Measurements from ENCODE around the gene EHBP1.

DNA sequence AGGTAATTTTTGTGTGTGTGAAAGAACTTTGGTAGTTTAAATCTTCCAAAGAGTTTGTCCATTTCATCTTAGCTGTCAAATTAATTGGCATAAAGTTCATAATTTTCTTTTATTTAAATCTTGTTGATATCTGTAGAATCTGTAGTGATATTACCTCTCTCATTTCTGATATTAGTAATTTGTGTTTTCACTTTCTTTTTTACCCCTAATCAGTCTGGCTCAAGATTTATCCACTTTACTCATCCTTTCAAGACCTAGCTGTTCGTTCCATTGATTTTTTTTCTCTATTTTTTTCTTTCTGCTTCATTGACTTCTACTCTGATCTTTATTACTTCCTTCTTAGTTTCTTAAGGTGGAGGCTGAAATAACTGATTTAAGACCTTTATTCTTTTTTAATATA lies 202.6 kb downstream of the EHBP1 start:
- TF ChIP-seq, protein P1, sequence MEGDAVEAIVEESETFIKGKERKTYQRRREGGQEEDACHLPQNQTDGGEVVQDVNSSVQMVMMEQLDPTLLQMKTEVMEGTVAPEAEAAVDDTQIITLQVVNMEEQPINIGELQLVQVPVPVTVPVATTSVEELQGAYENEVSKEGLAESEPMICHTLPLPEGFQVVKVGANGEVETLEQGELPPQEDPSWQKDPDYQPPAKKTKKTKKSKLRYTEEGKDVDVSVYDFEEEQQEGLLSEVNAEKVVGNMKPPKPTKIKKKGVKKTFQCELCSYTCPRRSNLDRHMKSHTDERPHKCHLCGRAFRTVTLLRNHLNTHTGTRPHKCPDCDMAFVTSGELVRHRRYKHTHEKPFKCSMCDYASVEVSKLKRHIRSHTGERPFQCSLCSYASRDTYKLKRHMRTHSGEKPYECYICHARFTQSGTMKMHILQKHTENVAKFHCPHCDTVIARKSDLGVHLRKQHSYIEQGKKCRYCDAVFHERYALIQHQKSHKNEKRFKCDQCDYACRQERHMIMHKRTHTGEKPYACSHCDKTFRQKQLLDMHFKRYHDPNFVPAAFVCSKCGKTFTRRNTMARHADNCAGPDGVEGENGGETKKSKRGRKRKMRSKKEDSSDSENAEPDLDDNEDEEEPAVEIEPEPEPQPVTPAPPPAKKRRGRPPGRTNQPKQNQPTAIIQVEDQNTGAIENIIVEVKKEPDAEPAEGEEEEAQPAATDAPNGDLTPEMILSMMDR (IDR thresholded peaks at IDR 0.05) = no peak
- TF ChIP-seq POLR2A (IDR thresholded peaks at IDR 0.05) = no peak
